Measurements from ENCODE around the gene SEMA3E. TPM values are rescaled to one million over a fixed set of nuclear protein-coding genes. Genes with fewer than 3 reads are reported as not detected.

The SEMA3E gene
- total RNA-seq, 1 experiment from 2014 or later: 2.5 TPM

- ChIA-PET CTCF (no interaction called here), POLR2A (no interaction called here)
- Mint-ChIP-seq H3K9me3 (no peaks in the 10 kb centered on the region), H3K4me3 (no peak overlapping the region), H3K4me1 (no peaks in the 10 kb centered on the region), H3K27ac (no peak overlapping the region), H3K36me3 (no peaks in the 10 kb centered on the region), H3K27me3 (ENCODE audit: low read depth) (no peaks in the 10 kb centered on the region)
- no peak for DNase-seq (ENCODE audit: low spot score)
- no peak for ATAC-seq
- TF ChIP-seq CDX4 (CRISPR knock-in tag; IDR thresholded peaks at IDR 0.05; ENCODE audit: borderline replicate concordance) (no peak), CBFB (CRISPR knock-in tag; IDR thresholded peaks at IDR 0.05; ENCODE audit: low read depth) (no peak), SMAD3 (CRISPR knock-in tag; IDR thresholded peaks at IDR 0.05; ENCODE audit: borderline replicate concordance) (no peak), ATF1 (CRISPR knock-in tag; IDR thresholded peaks at IDR 0.05) (no peak), JUN (CRISPR knock-in tag; IDR thresholded peaks at IDR 0.05) (no peak)
These were observed 146.3 kb downstream of the SEMA3E start for GRCh38 chr7:83502636-83503035.

DNA sequence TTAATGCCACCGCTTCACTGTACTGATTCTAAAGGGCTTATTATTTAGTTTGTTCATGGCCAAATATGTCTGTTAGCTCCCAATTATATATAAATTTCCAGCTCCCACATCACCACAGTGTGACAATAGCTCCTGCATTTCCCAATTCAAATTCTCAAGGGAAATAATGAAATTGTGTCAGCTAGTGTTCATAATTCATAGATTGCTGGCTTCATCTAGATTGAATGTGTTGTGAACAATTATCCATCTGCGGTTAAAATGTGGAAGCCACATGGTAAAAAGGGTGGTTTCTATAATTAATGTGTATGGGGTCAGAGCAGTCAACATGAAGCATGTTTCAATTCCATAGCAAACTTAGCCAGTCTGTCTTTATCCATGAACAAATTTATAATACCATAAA, 154.3 kb downstream of the SEMA3E start:
- Mint-ChIP-seq H3K27ac (no peak overlapping the region), H3K4me1 (no peaks in the 10 kb centered on the region), H3K9me3 (no peaks in the 10 kb centered on the region), H3K36me3 (no peaks in the 10 kb centered on the region), H3K27me3 (ENCODE audit: low read depth) (no peaks in the 10 kb centered on the region), H3K4me3 (no peak overlapping the region)
- no peak for TF ChIP-seq ARID4B (CRISPR knock-in tag; IDR thresholded peaks at IDR 0.05; ENCODE audit: borderline replicate concordance)
- TF ChIP-seq ZSCAN18 (CRISPR knock-in tag; IDR thresholded peaks at IDR 0.05): no peak
- no peak for TF ChIP-seq CBFB (CRISPR knock-in tag; IDR thresholded peaks at IDR 0.05; ENCODE audit: low read depth)
- TF ChIP-seq, protein P1, sequence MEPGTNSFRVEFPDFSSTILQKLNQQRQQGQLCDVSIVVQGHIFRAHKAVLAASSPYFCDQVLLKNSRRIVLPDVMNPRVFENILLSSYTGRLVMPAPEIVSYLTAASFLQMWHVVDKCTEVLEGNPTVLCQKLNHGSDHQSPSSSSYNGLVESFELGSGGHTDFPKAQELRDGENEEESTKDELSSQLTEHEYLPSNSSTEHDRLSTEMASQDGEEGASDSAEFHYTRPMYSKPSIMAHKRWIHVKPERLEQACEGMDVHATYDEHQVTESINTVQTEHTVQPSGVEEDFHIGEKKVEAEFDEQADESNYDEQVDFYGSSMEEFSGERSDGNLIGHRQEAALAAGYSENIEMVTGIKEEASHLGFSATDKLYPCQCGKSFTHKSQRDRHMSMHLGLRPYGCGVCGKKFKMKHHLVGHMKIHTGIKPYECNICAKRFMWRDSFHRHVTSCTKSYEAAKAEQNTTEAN (CRISPR knock-in tag; IDR thresholded peaks at IDR 0.05): no peak
- no peak for TF ChIP-seq ZNF232 (CRISPR knock-in tag; IDR thresholded peaks at IDR 0.05)
- no peak for TF ChIP-seq ZNF121 (CRISPR knock-in tag; IDR thresholded peaks at IDR 0.05)
- TF ChIP-seq JAZF1 (CRISPR knock-in tag; IDR thresholded peaks at IDR 0.05): no peak
- no peak for TF ChIP-seq TCF7 (CRISPR knock-in tag; IDR thresholded peaks at IDR 0.05; ENCODE audit: low read depth)
- no peak for TF ChIP-seq NFYB (CRISPR knock-in tag; conservative IDR thresholded peaks at IDR 0.05; ENCODE audit: low read depth)
- TF ChIP-seq GABPB1 (CRISPR knock-in tag; IDR thresholded peaks at IDR 0.05): no peak
- TF ChIP-seq, protein P2, sequence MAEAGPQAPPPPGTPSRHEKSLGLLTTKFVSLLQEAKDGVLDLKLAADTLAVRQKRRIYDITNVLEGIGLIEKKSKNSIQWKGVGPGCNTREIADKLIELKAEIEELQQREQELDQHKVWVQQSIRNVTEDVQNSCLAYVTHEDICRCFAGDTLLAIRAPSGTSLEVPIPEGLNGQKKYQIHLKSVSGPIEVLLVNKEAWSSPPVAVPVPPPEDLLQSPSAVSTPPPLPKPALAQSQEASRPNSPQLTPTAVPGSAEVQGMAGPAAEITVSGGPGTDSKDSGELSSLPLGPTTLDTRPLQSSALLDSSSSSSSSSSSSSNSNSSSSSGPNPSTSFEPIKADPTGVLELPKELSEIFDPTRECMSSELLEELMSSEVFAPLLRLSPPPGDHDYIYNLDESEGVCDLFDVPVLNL (CRISPR knock-in tag; IDR thresholded peaks at IDR 0.05; ENCODE audit: borderline replicate concordance, low read depth): no peak
- no peak for TF ChIP-seq MYBL2 (CRISPR knock-in tag; IDR thresholded peaks at IDR 0.05)
- ATAC-seq: no peak
- POLR2A ChIA-PET: no interaction called here
- DNase-seq (ENCODE audit: low spot score): no peak
- CTCF ChIA-PET: no interaction called here
